GM23338 (cell line): Measurements from ENCODE around the gene LGALS12. TPM values are rescaled to one million over a fixed set of nuclear protein-coding genes. Genes with fewer than 3 reads are reported as not detected.

Source experiments
- ATAC-seq: fragments of 200-7000 bp; cut with Tn5 transposase; 3 replicates; pipeline ENCODE4 v1.9.1; 2020
- DNase-seq: peaks from one replicate; pipeline ENCODE4 v3.0.0-alpha.2; 2015; ENCODE audit warnings: low spot score
- H2AFZ ChIP-seq: fragments of 200-600 bp; sonication (generic); 2 replicates; pipeline ENCODE4 v1.8.0; 2016; ENCODE audit warnings: antibody characterized with exemption, mild to moderate bottlenecking, moderate library complexity
- H3F3A ChIP-seq: fragments of 200-600 bp; sonication (generic); replicated peaks from 2 replicates; pipeline ENCODE4 v1.8.0; 2017; ENCODE audit warnings: antibody characterized with exemption, mixed run types, low read depth
- H3K27ac ChIP-seq: fragments of 200-600 bp; sonication (generic); 2 replicates; pipeline ENCODE4 v1.6.1; 2016; ENCODE audit warnings: low read depth
- H3K27me3 ChIP-seq: fragments of 200-600 bp; sonication (generic); 2 replicates; pipeline ENCODE4 v1.8.0; 2016; ENCODE audit warnings: mild to moderate bottlenecking, mixed run types, moderate library complexity; ENCODE audit not compliant: insufficient read depth
- H3K36me3 ChIP-seq: fragments of 200-600 bp; sonication (generic); 2 replicates; pipeline ENCODE4 v1.8.0; 2016; ENCODE audit warnings: mild to moderate bottlenecking; ENCODE audit not compliant: insufficient read depth
- H3K4me1 ChIP-seq: fragments of 200-600 bp; sonication (generic); 2 replicates; pipeline ENCODE4 v1.8.0; 2016; ENCODE audit warnings: mild to moderate bottlenecking, moderate library complexity; ENCODE audit not compliant: insufficient read depth
- H3K4me2 ChIP-seq: fragments of 200-600 bp; sonication (generic); 2 replicates; pipeline ENCODE4 v1.7.1; 2017; ENCODE audit warnings: mixed run types
- H3K4me3 ChIP-seq: fragments of 200-600 bp; sonication (generic); 2 replicates; pipeline ENCODE4 v1.6.1; 2016; ENCODE audit warnings: mixed run types
- H3K79me2 ChIP-seq: fragments of 200-600 bp; sonication (generic); replicated peaks from 2 replicates; pipeline ENCODE4 v1.8.0; 2017; ENCODE audit warnings: mild to moderate bottlenecking; ENCODE audit not compliant: insufficient read depth
- H3K9me2 ChIP-seq: fragments of 200-600 bp; sonication (generic); 2 replicates; pipeline ENCODE4 v1.8.0; 2017; ENCODE audit not compliant: insufficient read depth
- H4K20me1 ChIP-seq: fragments of 200-600 bp; sonication (generic); replicated peaks from 2 replicates; pipeline ENCODE4 v1.8.0; 2017; ENCODE audit warnings: mild to moderate bottlenecking; ENCODE audit not compliant: insufficient read depth
- H3K27ac Mint-ChIP-seq: 2 replicates; pipeline ENCODE4 v1.8.0; 2020; ENCODE audit warnings: inconsistent platforms, mild to moderate bottlenecking, moderate library complexity, mixed read lengths
- H3K27me3 Mint-ChIP-seq: 3 replicates; pipeline ENCODE4 v1.8.0; 2022; ENCODE audit warnings: low read depth, mild to moderate bottlenecking, moderate library complexity, mixed read lengths, inconsistent platforms; ENCODE audit not compliant: insufficient read depth, poor library complexity
- H3K36me3 Mint-ChIP-seq: 3 replicates; pipeline ENCODE4 v1.8.0; 2021; ENCODE audit warnings: low read depth, mild to moderate bottlenecking, inconsistent platforms, moderate library complexity, mixed read lengths
- H3K4me1 Mint-ChIP-seq: 3 replicates; pipeline ENCODE4 v1.8.0; 2020; ENCODE audit warnings: mild to moderate bottlenecking, inconsistent platforms, mixed read lengths
- H3K4me3 Mint-ChIP-seq: 3 replicates; pipeline ENCODE4 v1.8.0; 2021; ENCODE audit warnings: moderate library complexity, mild to moderate bottlenecking, inconsistent platforms, mixed read lengths
- H3K9me3 Mint-ChIP-seq: 3 replicates; pipeline ENCODE4 v1.8.0; 2020; ENCODE audit warnings: moderate library complexity, mild to moderate bottlenecking, inconsistent platforms, mixed read lengths
- CREB1 ChIP-seq: fragments of 250-450 bp; sonication (Bioruptor Pico); IDR thresholded peaks from 2 replicates; pipeline ENCODE4 v1.5.0; 2020; ENCODE audit warnings: low read depth, mild to moderate bottlenecking, moderate library complexity
- CTCF ChIP-seq, 2 experiments: fragments of 200-600 bp in 1 of 2; sonication (generic) in 1 of 2; conservative IDR thresholded peaks; 2 replicates each; pipeline versions ENCODE4 v1.5.1 to v1.6.1; 2016 to 2017; ENCODE audit warnings: antibody characterized with exemption in 2 of 2, low read depth in 2 of 2, mild to moderate bottlenecking in 2 of 2, moderate library complexity in 1 of 2
- EZH2 ChIP-seq: fragments of 200-600 bp; sonication (generic); IDR thresholded peaks from one replicate; pipeline ENCODE4 v1.8.0; 2017; ENCODE audit warnings: antibody characterized with exemption, mild to moderate bottlenecking, low read depth; ENCODE audit not compliant: unreplicated experiment
- EZH2phosphoT487 ChIP-seq: fragments of 200-600 bp; sonication (generic); IDR thresholded peaks from one replicate; pipeline ENCODE4 v1.8.1; 2018; ENCODE audit warnings: antibody characterized with exemption; ENCODE audit not compliant: unreplicated experiment
- JUNB ChIP-seq: IDR thresholded peaks from one replicate; pipeline ENCODE4 v1.6.1; 2016; ENCODE audit warnings: antibody characterized with exemption; ENCODE audit not compliant: unreplicated experiment
- NANOG ChIP-seq: IDR thresholded peaks from 2 replicates; pipeline ENCODE4 v1.6.1; 2016; ENCODE audit warnings: antibody characterized with exemption, borderline replicate concordance
- POLR2AphosphoS5 ChIP-seq: IDR thresholded peaks from 2 replicates; pipeline ENCODE4 v1.6.1; 2016; ENCODE audit warnings: antibody characterized with exemption, low read depth
- REST ChIP-seq: IDR thresholded peaks from one replicate; pipeline ENCODE4 v1.6.1; 2018; ENCODE audit warnings: antibody characterized with exemption; ENCODE audit not compliant: unreplicated experiment
- STAT1 ChIP-seq: IDR thresholded peaks from one replicate; pipeline ENCODE4 v1.6.1; 2016; ENCODE audit warnings: antibody characterized with exemption; ENCODE audit not compliant: unreplicated experiment
- ZNF114 ChIP-seq: fragments of 250-450 bp; sonication (Bioruptor Pico); IDR thresholded peaks from 2 replicates; pipeline ENCODE4 v1.5.0; 2020; ENCODE audit warnings: mild to moderate bottlenecking, moderate library complexity
- ZNF331 ChIP-seq: fragments of 250-450 bp; sonication (Bioruptor Pico); IDR thresholded peaks from 2 replicates; pipeline ENCODE4 v1.5.0; 2020; ENCODE audit warnings: low read depth, mild to moderate bottlenecking, moderate library complexity
- ZNF462 ChIP-seq: fragments of 250-450 bp; sonication (Bioruptor Pico); IDR thresholded peaks from 2 replicates; pipeline ENCODE4 v1.5.0; 2020; ENCODE audit warnings: mild to moderate bottlenecking, moderate library complexity
- polyA plus RNA-seq: library from polyadenylated mRNA; unstranded; fragments of >200 nt; fragmentation: Nextera tagmentation; extraction: Ambion mirVana; gene quantifications from 2 replicates; pipeline ENCODE4 v1.2.1, GENCODE V29; 2016
- total RNA-seq: library from RNA; depleted of rRNA; stranded (reverse); fragments of >200 nt; shearing (Covaris generic); gene quantifications from 2 replicates; pipeline ENCODE4 v1.2.3, GENCODE V29; 2014
- TF ChIP-seq, protein P1 (sequence below): IDR thresholded peaks from 2 replicates; pipeline ENCODE4 v1.6.1; 2016; ENCODE audit warnings: antibody characterized with exemption

The LGALS12 gene
- total and polyA plus RNA-seq, 2 experiments from 2014 or later = 0.94 to 1.2 TPM

DNA sequence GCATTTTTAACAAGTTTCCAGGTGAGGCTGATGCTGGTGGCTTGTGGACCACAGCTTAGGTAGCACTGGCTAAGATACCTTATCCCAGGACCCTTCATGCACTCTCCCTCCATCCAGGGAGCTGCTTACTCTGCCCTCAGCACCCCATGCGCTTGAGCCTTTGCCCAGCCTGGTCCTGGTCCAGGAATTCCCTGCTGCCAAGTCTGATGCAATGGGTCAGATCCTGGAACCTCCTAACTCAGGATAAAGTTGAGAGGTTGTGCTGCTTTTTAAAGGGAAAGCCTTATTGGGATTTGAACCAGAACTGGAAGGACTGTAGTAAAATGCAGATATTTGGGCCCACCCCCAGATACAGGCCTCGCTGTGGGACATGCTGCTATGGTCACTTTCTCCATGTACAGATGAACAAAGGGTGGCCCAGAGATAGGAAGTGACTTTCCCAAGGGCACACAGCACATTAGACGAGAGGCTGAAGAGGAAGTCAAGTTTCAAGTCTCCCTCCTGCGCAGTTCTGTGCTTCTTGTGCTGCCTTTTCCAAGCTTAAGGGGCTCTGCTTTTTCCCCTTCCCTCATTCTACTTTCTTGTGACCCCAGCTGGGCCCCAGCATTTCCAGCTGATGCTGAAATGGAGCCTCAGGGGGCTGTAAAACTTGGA is 824 bp upstream of the LGALS12 start:
- ATAC-seq (no peak), DNase-seq (no peak)
- no peak overlapping the region for H3K27ac ChIP-seq

More for the DNA sequence above, 824 bp upstream of the LGALS12 start:
- Histone ChIP-seq H3K79me2 (no peaks in the 10 kb centered on the region), H3K4me1 (peaks cover 26% of the 10 kb centered on the region), H3K4me2 (peak overlapping the region; percentile 54; the same call in 1 of the 2 replicates), H3K27me3 (no peaks in the 10 kb centered on the region), H3F3A (no peaks in the 10 kb centered on the region; the same call in 1 of the 2 replicates), H4K20me1 (no peaks in the 10 kb centered on the region), H3K4me3 (no peak overlapping the region), H3K9me2 (peaks cover 9% of the 10 kb centered on the region; the same call in 1 of the 2 replicates), H3K36me3 (0 out of 2 replicates have a peak, but pooled peaks cover 4% of the 10 kb centered on the region), H2AFZ (peak overlapping the region; percentile 74; the same call in 1 of the 2 replicates)
- peaks cover 29% of the 10 kb centered on the region for H3K36me3 Mint-ChIP-seq
- peaks cover 43% of the 10 kb centered on the region for H3K4me1 Mint-ChIP-seq
- H3K27ac Mint-ChIP-seq = no peak overlapping the region
- TF ChIP-seq ZNF331 (CRISPR knock-in tag) = no peak
- no peak for TF ChIP-seq JUNB
- TF ChIP-seq ZNF462 (CRISPR knock-in tag) = no peak
- no peak for TF ChIP-seq CREB1 (CRISPR knock-in tag)
- TF ChIP-seq REST = no peak
- no peak for TF ChIP-seq EZH2
- TF ChIP-seq, protein P1, sequence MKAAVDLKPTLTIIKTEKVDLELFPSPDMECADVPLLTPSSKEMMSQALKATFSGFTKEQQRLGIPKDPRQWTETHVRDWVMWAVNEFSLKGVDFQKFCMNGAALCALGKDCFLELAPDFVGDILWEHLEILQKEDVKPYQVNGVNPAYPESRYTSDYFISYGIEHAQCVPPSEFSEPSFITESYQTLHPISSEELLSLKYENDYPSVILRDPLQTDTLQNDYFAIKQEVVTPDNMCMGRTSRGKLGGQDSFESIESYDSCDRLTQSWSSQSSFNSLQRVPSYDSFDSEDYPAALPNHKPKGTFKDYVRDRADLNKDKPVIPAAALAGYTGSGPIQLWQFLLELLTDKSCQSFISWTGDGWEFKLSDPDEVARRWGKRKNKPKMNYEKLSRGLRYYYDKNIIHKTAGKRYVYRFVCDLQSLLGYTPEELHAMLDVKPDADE = no peak
- TF ChIP-seq ZNF114 = no peak
- no peak for TF ChIP-seq STAT1
- no peak for TF ChIP-seq NANOG
- no peak for TF ChIP-seq POLR2AphosphoS5
- TF ChIP-seq EZH2phosphoT487 = no peak
- TF ChIP-seq CTCF (conservative IDR thresholded peaks at IDR 0.05; ENCODE audit: low read depth in 2 of 2) = no peak
- H3K4me3 Mint-ChIP-seq = no peak overlapping the region
- peaks cover 30% of the 10 kb centered on the region for H3K9me3 Mint-ChIP-seq
- H3K27me3 Mint-ChIP-seq = peaks cover 9% of the 10 kb centered on the region
